HG02885 (cell line): Measurements from ENCODE around the gene SLC17A7.
"Not testable (repeated sequence)": the region's sequence is repeated elsewhere in the genome, so short reads cannot be mapped to it uniquely, and the experiment has no call there.

Experiments used
- ATAC-seq: cut with Tn5 transposase; IDR thresholded peaks from one replicate; pipeline ENCODE4 v1.9.1; 2021; ENCODE audit warnings: mild to moderate bottlenecking; ENCODE audit not compliant: unreplicated experiment, poor library complexity

SLC17A7 gene

GRCh38 chr19:49441210-49441959 is at the start of gene SLC17A7:
TSS of gene SLC17A7 (minus strand) at chr19:49441527. CDS start at chr19:49441379, 148 bp downstream.
- no peak for ATAC-seq

- ATAC-seq: no peak
Measured at GRCh38 chr19:49490287-49491029, 49.1 kb upstream of the SLC17A7 start.

GRCh38 chr19:49489601-49490167 is 48.4 kb upstream of the SLC17A7 start:
- no peak for ATAC-seq

DNA sequence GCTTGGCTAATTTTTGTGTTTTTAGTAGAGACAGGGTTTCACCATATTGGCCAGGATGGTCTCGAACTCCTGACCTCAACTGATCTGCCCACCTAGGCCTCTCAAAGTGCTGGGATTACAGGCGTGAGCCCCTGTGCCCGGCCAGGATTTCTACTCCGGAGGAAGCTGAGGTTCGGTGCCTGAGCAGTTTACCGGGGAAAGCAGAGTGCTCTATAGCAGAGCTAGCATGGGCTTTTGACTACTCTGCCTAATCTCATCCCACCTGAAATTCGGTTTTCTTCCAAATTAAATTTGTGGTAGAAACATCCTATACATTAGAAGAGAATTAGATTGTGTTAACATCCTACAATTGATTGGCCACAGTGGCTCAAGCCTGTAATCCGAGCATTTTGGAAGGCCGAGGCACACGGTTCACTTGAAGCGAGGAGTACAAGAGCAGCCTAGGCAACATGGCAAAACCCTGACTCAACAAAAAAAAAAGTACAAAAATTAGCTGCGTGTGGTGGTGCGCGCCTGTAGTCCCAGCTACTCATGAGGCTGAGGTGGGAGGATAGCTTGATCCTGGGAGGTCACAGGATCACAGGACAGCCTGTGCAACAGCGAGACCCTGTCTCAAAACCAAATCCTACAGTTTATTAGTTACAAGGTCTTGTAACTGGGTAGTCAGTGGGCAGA is 47.7 kb upstream of the SLC17A7 start:
- no peak for ATAC-seq

- ATAC-seq: no peak
Measured at GRCh38 chr19:49488046-49488862, 46.9 kb upstream of the SLC17A7 start.

DNA sequence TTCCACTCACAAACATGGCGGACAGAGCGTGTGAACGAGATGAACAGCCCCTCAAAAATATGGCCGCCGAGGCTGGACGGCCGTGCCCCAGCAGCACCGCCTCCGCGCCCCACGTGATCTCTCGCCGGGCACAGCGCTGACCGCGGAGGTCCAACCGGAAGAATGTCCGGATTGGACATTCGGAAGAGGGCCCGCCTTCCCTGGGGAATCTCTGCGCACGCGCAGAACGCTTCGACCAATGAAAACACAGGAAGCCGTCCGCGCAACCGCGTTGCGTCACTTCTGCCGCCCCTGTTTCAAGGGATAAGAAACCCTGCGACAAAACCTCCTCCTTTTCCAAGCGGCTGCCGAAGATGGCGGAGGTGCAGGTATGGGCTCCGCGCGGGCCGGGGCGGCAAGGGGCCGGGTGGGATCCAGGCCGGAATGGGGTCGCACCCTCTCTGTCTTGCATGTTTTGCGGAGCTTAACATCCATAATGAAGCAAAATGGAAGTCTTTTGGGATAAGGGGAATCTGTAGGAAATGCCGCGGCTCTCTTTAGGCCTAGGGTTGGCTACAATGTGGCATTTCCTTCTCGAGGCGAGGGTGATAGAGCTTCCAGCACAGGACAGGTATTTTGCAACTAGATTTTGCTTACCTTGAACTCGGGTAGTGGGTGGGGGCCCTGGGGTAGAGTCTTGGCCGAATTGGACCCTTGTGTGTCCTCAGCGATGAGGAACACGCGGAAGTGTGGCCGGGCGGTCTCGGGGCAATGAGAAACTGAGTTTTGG is 46.1 kb upstream of the SLC17A7 start, which contains the start of gene RPL13A:
RPL13A (plus strand) TSS at position 332 of the 769 bp plus-strand sequence; CDS start at position 354, 22 bp downstream.
- ATAC-seq: peak; percentile 93

DNA sequence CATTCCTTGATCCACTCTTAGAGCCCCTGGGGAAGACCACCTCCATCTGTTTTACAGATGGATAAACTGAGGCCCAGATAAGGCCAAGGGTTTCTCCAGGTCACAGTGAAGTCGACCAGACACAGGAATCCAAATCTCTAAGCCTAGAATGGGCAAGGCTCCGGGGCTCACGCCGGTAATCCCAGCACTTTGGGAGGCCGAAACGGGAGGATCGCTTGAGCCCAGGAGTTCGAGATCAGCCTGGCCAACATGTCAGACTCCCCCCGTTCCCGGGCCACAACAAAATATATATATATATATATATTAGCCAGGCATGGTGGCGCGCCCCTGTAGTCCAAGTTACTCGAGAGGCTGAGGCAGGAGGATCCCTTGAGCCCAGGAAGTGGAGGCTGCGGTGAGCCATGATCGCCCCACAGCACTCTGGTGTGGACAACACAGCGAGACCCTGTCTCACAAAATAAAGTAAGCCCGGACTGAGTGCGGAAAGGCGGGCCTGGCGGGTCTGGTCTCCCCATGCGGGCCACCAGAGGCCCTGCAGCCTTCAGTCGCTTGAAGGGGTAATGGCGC is 45.5 kb upstream of the SLC17A7 start:
- ATAC-seq: no peak

DNA sequence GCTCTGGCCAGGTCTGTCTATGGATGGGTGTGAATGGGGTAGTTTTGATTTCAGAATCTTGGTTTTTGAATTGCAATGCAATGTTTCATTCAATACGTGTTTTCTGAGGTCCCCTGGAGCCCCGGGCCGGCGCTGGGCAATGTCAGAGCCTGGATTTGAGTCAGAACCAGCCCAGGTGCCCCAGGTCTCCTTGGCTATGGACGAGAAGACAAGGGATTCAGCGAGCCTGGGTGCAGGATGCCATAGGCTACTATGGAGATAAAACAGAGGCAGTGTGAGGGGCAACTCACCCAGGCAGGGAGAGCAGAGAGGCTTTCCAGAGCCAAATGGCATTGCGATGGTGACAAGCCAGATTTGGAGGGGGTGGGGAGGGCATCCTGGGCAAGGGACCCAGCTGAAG is 44.9 kb upstream of the SLC17A7 start:
- no peak for ATAC-seq

DNA sequence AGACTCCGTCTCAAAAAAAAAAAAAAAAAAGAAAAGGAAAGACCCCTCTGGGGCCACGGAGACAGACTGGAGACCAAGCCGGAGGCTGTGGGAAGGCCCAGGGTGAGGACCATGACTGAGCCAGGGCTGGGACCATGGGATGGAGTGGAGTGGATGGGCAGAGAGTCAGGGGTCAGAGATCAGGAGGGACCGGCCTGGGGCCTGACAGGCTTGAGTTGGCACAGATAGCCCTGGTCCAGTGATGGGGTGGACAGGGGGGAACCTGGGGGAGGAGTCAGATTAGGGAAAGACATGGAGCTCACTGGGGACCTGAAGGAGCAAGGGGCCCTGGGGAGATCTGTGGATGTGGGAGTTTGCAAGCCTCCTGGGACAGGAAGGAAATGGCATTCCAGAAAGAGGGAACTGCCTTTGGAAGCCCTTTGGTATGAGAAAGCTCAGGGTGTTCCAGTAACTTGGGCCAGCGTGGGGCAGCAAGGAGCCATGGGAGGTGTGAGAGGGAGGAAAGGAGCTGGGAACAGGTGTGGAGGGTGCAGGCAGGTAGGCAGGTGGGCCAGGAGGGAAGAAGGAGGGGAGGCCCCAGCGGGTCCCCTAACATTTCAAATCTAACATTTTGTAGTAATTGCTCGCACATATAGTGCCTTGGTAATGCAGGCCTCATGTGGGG is 39.8 kb upstream of the SLC17A7 start:
- no peak for ATAC-seq

DNA sequence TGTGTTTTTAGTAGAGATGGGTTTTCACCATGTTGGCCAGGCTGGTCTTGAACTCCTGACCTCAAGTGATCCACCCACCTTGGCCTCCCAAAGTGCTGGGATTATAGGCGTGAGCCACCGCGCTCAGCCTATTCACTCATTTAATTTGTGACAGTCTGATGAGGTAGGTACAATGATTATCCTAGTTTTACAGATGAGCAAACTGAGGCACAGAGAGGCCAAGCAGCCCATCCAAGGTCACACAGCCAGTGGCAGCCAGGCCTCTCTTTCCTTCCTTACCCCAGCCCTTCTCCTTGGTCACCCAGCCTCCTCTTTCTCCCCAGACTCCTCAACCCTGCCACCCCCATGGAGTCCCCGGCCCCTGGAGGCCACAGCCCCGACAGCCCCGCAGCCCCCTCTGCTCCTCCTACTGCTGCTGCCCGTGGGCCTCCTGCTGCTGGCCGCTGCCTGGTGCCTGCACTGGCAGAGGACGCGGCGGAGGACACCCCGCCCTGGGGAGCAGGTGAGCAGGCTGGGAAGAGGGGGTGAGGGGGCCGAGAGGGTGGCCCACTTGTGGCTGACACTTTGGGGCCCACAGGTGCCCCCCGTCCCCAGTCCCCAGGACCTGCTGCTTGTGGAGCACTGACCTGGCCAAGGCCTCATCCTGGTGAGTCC is 38.8 kb upstream of the SLC17A7 start:
- ATAC-seq: no peak

- ATAC-seq: no peak
Measured at GRCh38 chr19:49475995-49476880, 34.9 kb upstream of the SLC17A7 start.

- ATAC-seq: no peak
Measured at GRCh38 chr19:49475191-49475917, 34.0 kb upstream of the SLC17A7 start.

DNA sequence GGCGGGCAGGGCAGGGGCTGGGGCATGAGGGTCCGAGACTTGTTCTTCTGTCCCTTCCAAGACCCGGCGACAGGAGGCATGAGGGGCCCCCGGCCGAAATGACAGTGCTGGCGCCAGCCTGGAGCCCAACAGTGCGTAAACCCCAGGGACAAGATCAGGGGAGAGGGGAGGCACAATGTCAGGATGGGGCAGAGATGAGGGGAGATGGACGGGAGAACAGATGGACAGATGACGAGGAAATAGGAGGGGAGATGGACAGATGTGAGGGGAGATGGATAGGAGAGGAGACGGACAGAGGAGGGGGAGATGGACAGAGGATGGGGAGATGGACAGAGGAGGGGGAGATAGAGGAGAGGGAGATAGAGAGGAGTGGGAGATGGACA is 33.2 kb upstream of the SLC17A7 start:
- ATAC-seq: no peak

- ATAC-seq: peak; percentile 58
Measured at GRCh38 chr19:49473868-49474541, 32.7 kb upstream of the SLC17A7 start, which contains the start of gene FLT3LG. TSS of gene FLT3LG (plus strand) at chr19:49474215. CDS start at chr19:49474640, 425 bp downstream.

DNA sequence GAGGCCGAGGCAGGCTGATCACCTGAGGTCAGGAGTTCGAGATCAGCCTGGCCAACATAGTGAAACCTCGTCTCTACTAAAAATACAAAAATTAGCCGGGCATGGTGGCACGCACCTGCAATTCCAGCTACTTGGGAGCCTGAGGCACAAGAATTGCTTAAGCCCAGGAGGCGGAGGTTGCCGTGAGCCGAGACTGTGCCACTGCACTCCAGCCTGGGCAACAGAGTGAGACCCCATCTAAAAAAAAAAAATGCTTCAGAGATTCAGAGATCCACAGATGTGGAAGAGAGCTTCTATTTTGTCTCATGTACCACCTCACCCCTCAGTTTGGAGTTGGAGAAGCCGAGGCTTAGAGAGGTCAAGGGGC is 32.2 kb upstream of the SLC17A7 start:
- ATAC-seq: not testable (repeated sequence)

GRCh38 chr19:49472936-49473335 is 31.6 kb upstream of the SLC17A7 start:
- ATAC-seq: no peak
